Epithelial cell of proximal tubule (primary cell): ENCODE data around the gene MAP7D1. TPM values are rescaled to one million over a fixed set of nuclear protein-coding genes. Genes with fewer than 3 reads are reported as not detected.

Experiments used
- DNase-seq: peaks from one replicate; pipeline ENCODE4 v3.0.0-alpha.2; 2011; ENCODE audit warnings: low read depth
- H3K4me3 ChIP-seq: 2 replicates; pipeline ENCODE4 v1.5.1; 2011; ENCODE audit warnings: low read depth, mild to moderate bottlenecking, low read length
- CTCF ChIP-seq: conservative IDR thresholded peaks from 2 replicates; pipeline ENCODE4 v1.5.1; 2012; ENCODE audit warnings: low read depth, mild to moderate bottlenecking, low read length
- total RNA-seq: library from RNA; depleted of rRNA; stranded (reverse); fragments of >200 nt; gene quantifications from 2 replicates; pipeline ENCODE4 v1.2.3, GENCODE V29; 2015

Gene MAP7D1
- total RNA-seq, 1 donor from 2014 or later: 280 TPM

- no peak overlapping the region for H3K4me3 ChIP-seq
- no peak for DNase-seq
- TF ChIP-seq CTCF: no peak
These were observed 41.6 kb upstream of the MAP7D1 start for GRCh38 chr1:36114371-36114770.

- no peak overlapping the region for H3K4me3 ChIP-seq
- DNase-seq: no peak
- TF ChIP-seq CTCF: no peak
These were observed 40.7 kb upstream of the MAP7D1 start for GRCh38 chr1:36115200-36115669.

GRCh38 chr1:36115931-36116330 lies 40.0 kb upstream of the MAP7D1 start:
- DNase-seq: no peak
- H3K4me3 ChIP-seq: no peak overlapping the region
- no peak for TF ChIP-seq CTCF

GRCh38 chr1:36116901-36117300 lies 39.1 kb upstream of the MAP7D1 start:
- no peak for TF ChIP-seq CTCF
- no peak for DNase-seq
- H3K4me3 ChIP-seq: no peak overlapping the region

GRCh38 chr1:36118447-36119204 lies 37.3 kb upstream of the MAP7D1 start:
- H3K4me3 ChIP-seq: no peak overlapping the region
- TF ChIP-seq CTCF: no peak
- no peak for DNase-seq

- H3K4me3 ChIP-seq: no peak overlapping the region
These were observed 36.5 kb upstream of the MAP7D1 start for GRCh38 chr1:36119456-36119855.

More at GRCh38 chr1:36119456-36119855, 36.5 kb upstream of the MAP7D1 start:
- DNase-seq: no peak
- no peak for TF ChIP-seq CTCF
